Neural cell (in vitro differentiated cells): ENCODE results near the gene FAM83C.

Source experiments
- CTCF ChIP-seq: fragments of 450-650 bp; IDR thresholded peaks from 2 replicates; pipeline ENCODE4 v1.5.1; 2014; ENCODE audit warnings: antibody characterized with exemption, mild to moderate bottlenecking, moderate library complexity; ENCODE audit not compliant: poor library complexity, severe bottlenecking
- EP300 ChIP-seq: fragments of 450-650 bp; conservative IDR thresholded peaks from 2 replicates; pipeline ENCODE4 v1.6.1; 2014; ENCODE audit warnings: antibody characterized with exemption, mild to moderate bottlenecking, moderate library complexity; ENCODE audit not compliant: poor library complexity, severe bottlenecking
- POLR2AphosphoS5 ChIP-seq: IDR thresholded peaks from 2 replicates; pipeline ENCODE4 v1.6.1; 2012
- RAD21 ChIP-seq: fragments of 450-650 bp; conservative IDR thresholded peaks from 2 replicates; pipeline ENCODE4 v1.6.1; 2014; ENCODE audit warnings: antibody characterized with exemption, mild to moderate bottlenecking, moderate library complexity
- TAF1 ChIP-seq: IDR thresholded peaks from 2 replicates; pipeline ENCODE4 v1.6.1; 2012; ENCODE audit warnings: low read depth
- TF ChIP-seq, protein P1 (sequence below): IDR thresholded peaks from 2 replicates; pipeline ENCODE4 v1.6.1; 2012; ENCODE audit warnings: borderline replicate concordance

DNA sequence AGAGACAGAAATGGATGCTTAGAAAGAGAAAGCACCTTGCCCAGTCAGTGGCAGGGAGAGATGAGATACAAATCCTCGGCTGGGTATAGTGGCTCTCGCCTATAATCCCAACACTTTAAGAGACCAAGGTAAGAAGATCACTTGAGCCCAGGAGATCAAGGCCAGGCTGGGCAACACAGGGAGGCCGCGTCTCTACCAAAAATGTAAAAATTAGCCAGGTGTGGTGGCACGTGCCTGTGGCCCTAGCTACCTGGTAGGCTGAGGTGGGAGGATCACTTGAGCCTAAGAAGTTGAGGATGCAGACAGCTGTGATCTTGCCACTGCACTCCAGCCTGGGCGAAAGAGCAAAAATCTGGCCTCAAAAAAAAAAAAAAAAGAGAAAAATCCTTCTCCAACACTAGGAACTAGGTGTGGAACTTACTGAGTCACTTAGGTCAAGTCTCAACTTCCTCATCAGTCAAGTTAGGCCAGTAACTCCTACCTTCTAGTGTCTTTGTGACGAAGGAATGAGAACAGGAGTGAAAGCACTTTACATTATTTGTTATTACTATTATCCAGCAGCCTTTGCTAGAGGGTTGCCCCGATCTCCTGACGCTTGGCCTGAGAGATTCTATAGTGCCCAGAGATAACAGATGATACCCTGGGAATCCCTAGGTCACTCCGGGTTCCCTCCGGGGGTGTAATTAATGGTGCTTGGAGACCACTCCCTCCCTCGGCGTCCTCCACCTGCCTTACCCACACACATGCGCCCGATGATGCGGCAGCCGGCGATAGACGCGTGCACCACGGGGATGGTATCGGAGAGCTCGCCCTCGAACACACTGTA is 8.6 kb downstream of the FAM83C start:
- TF ChIP-seq CTCF: no peak
- no peak for TF ChIP-seq EP300
- no peak for TF ChIP-seq RAD21
- no peak for TF ChIP-seq TAF1
- TF ChIP-seq, protein P1, sequence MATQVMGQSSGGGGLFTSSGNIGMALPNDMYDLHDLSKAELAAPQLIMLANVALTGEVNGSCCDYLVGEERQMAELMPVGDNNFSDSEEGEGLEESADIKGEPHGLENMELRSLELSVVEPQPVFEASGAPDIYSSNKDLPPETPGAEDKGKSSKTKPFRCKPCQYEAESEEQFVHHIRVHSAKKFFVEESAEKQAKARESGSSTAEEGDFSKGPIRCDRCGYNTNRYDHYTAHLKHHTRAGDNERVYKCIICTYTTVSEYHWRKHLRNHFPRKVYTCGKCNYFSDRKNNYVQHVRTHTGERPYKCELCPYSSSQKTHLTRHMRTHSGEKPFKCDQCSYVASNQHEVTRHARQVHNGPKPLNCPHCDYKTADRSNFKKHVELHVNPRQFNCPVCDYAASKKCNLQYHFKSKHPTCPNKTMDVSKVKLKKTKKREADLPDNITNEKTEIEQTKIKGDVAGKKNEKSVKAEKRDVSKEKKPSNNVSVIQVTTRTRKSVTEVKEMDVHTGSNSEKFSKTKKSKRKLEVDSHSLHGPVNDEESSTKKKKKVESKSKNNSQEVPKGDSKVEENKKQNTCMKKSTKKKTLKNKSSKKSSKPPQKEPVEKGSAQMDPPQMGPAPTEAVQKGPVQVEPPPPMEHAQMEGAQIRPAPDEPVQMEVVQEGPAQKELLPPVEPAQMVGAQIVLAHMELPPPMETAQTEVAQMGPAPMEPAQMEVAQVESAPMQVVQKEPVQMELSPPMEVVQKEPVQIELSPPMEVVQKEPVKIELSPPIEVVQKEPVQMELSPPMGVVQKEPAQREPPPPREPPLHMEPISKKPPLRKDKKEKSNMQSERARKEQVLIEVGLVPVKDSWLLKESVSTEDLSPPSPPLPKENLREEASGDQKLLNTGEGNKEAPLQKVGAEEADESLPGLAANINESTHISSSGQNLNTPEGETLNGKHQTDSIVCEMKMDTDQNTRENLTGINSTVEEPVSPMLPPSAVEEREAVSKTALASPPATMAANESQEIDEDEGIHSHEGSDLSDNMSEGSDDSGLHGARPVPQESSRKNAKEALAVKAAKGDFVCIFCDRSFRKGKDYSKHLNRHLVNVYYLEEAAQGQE: no peak
- TF ChIP-seq POLR2AphosphoS5: no peak
